ENCODE data around the gene DMWD. TPM values are rescaled to one million over a fixed set of nuclear protein-coding genes. Genes with fewer than 3 reads are reported as not detected.

The DMWD gene
- total and polyA plus RNA-seq, 2 of the 13 experiments (the other 11 are each of a cell fraction or from before 2014, with no cell fraction given), result 10.3 to 14.9 TPM

DNA sequence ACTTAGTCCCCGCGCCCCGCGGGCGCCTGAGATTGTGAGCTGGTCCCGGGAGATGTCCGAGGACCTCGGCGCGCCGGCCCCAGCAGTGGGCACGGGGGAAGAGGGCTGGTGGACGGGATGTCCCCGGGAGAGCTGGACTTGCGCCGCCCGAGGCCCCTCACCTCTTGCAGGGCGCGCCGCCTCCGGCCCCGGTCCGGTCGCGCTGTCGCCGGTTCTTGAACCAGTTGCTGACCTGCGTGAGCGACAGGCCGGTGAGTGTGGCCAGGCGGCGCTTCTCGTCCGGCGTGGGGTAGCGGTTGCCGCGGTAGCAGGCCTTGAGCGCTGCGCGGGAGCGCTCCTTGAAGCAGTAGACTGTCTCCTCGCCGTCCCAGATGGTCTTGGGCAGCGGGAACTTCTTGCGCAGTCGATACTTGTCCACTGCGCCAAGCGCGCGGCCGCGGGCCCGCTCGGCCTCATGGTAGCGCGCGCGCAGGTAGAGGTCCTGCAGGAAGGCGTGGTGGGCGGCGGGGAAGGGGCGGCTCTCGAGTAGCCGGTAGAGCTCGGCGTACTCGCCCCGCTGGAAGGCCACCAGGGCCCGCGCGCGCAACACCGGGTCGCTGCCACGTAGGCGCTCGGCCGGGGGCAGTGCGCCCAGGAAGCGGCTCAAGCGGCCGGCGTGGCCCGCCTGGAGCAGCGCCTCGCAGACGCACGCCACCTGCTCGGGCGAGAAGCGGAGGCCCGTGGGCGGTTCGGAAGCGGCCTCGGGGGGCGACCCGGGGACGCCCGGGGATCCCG lies 24.6 kb downstream of the DMWD start (continued):
- TF ChIP-seq, protein P1, sequence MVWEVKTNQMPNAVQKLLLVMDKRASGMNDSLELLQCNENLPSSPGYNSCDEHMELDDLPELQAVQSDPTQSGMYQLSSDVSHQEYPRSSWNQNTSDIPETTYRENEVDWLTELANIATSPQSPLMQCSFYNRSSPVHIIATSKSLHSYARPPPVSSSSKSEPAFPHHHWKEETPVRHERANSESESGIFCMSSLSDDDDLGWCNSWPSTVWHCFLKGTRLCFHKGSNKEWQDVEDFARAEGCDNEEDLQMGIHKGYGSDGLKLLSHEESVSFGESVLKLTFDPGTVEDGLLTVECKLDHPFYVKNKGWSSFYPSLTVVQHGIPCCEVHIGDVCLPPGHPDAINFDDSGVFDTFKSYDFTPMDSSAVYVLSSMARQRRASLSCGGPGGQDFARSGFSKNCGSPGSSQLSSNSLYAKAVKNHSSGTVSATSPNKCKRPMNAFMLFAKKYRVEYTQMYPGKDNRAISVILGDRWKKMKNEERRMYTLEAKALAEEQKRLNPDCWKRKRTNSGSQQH (CRISPR knock-in tag; IDR thresholded peaks at IDR 0.05; ENCODE audit: low read depth), result no peak
- TF ChIP-seq, protein P2, sequence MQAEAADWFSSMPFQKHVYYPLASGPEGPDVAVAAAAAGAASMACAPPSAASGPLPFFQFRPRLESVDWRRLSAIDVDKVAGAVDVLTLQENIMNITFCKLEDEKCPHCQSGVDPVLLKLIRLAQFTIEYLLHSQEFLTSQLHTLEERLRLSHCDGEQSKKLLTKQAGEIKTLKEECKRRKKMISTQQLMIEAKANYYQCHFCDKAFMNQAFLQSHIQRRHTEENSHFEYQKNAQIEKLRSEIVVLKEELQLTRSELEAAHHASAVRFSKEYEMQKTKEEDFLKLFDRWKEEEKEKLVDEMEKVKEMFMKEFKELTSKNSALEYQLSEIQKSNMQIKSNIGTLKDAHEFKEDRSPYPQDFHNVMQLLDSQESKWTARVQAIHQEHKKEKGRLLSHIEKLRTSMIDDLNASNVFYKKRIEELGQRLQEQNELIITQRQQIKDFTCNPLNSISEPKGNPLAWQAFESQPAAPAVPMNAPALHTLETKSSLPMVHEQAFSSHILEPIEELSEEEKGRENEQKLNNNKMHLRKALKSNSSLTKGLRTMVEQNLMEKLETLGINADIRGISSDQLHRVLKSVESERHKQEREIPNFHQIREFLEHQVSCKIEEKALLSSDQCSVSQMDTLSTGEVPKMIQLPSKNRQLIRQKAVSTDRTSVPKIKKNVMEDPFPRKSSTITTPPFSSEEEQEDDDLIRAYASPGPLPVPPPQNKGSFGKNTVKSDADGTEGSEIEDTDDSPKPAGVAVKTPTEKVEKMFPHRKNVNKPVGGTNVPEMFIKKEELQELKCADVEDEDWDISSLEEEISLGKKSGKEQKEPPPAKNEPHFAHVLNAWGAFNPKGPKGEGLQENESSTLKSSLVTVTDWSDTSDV (CRISPR knock-in tag; IDR thresholded peaks at IDR 0.05), result peak; percentile 94; the same call in 1 of the 2 replicates
- TF ChIP-seq ZNF331 (CRISPR knock-in tag; IDR thresholded peaks at IDR 0.05) (no peak), ZNF768 (CRISPR knock-in tag; IDR thresholded peaks at IDR 0.05) (no peak; the same call in 1 of the 2 replicates), ZNF136 (CRISPR knock-in tag; IDR thresholded peaks at IDR 0.05; ENCODE audit: low read depth) (no peak), ZFP82 (CRISPR knock-in tag; IDR thresholded peaks at IDR 0.05; ENCODE audit: borderline replicate concordance) (no peak; the same call in 1 of the 2 replicates), ZNF839 (CRISPR knock-in tag; IDR thresholded peaks at IDR 0.05; ENCODE audit: borderline replicate concordance) (no peak), HOXA9 (CRISPR knock-in tag; IDR thresholded peaks at IDR 0.05; ENCODE audit: borderline replicate concordance) (no peak), SRSF9 (IDR thresholded peaks at IDR 0.05; ENCODE audit: borderline replicate concordance, insufficient read depth, low read depth, low read length, poor library complexity, severe bottlenecking) (no peak), ZNF703 (CRISPR knock-in tag; IDR thresholded peaks at IDR 0.05; ENCODE audit: borderline replicate concordance) (0 out of 2 replicates have a peak, but pooled peaks have one; percentile 70), NONO (IDR thresholded peaks at IDR 0.05) (no peak), NONO (CRISPR knock-in tag; conservative IDR thresholded peaks at IDR 0.05) (no peak), KLF12 (CRISPR knock-in tag; IDR thresholded peaks at IDR 0.05; ENCODE audit: borderline replicate concordance) (no peak), PHF21A (CRISPR knock-in tag; IDR thresholded peaks at IDR 0.05) (no peak)
- TF ChIP-seq, protein P3, sequence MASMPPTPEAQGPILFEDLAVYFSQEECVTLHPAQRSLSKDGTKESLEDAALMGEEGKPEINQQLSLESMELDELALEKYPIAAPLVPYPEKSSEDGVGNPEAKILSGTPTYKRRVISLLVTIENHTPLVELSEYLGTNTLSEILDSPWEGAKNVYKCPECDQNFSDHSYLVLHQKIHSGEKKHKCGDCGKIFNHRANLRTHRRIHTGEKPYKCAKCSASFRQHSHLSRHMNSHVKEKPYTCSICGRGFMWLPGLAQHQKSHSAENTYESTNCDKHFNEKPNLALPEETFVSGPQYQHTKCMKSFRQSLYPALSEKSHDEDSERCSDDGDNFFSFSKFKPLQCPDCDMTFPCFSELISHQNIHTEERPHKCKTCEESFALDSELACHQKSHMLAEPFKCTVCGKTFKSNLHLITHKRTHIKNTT (CRISPR knock-in tag; IDR thresholded peaks at IDR 0.05), result no peak
- TF ChIP-seq, protein P4, sequence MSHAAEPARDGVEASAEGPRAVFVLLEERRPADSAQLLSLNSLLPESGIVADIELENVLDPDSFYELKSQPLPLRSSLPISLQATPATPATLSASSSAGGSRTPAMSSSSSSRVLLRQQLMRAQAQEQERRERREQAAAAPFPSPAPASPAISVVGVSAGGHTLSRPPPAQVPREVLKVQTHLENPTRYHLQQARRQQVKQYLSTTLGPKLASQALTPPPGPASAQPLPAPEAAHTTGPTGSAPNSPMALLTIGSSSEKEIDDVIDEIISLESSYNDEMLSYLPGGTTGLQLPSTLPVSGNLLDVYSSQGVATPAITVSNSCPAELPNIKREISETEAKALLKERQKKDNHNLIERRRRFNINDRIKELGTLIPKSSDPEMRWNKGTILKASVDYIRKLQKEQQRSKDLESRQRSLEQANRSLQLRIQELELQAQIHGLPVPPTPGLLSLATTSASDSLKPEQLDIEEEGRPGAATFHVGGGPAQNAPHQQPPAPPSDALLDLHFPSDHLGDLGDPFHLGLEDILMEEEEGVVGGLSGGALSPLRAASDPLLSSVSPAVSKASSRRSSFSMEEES (CRISPR knock-in tag; IDR thresholded peaks at IDR 0.05), result no peak
- TF ChIP-seq, protein P5, sequence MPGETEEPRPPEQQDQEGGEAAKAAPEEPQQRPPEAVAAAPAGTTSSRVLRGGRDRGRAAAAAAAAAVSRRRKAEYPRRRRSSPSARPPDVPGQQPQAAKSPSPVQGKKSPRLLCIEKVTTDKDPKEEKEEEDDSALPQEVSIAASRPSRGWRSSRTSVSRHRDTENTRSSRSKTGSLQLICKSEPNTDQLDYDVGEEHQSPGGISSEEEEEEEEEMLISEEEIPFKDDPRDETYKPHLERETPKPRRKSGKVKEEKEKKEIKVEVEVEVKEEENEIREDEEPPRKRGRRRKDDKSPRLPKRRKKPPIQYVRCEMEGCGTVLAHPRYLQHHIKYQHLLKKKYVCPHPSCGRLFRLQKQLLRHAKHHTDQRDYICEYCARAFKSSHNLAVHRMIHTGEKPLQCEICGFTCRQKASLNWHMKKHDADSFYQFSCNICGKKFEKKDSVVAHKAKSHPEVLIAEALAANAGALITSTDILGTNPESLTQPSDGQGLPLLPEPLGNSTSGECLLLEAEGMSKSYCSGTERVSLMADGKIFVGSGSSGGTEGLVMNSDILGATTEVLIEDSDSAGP (CRISPR knock-in tag; IDR thresholded peaks at IDR 0.05; ENCODE audit: borderline replicate concordance), result peak; percentile 54; the same call in 1 of the 2 replicates
- TF ChIP-seq, protein P6, sequence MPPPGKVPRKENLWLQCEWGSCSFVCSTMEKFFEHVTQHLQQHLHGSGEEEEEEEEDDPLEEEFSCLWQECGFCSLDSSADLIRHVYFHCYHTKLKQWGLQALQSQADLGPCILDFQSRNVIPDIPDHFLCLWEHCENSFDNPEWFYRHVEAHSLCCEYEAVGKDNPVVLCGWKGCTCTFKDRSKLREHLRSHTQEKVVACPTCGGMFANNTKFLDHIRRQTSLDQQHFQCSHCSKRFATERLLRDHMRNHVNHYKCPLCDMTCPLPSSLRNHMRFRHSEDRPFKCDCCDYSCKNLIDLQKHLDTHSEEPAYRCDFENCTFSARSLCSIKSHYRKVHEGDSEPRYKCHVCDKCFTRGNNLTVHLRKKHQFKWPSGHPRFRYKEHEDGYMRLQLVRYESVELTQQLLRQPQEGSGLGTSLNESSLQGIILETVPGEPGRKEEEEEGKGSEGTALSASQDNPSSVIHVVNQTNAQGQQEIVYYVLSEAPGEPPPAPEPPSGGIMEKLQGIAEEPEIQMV (CRISPR knock-in tag; IDR thresholded peaks at IDR 0.05; ENCODE audit: low read depth), result no peak
